ENCODE measurements around the gene AURKB. TPM values are rescaled to one million over a fixed set of nuclear protein-coding genes. Genes with fewer than 3 reads are reported as not detected.

AURKB gene
- polyA plus RNA-seq, 1 donor (not counting 4 experiments of a cell fraction or from before 2014, with no cell fraction given) = 12.6 TPM

- Histone ChIP-seq H3K4me2 (ENCODE audit: control insufficient read depth, extremely low read depth, insufficient read depth, low read depth, low read length) (no peak overlapping the region), H3K4me3 (ENCODE audit: control insufficient read depth in 2 of 3, extremely low read depth in 1 of 3, insufficient read depth in 2 of 3, low read depth in 1 of 3, low read length in 3 of 3) (no peak overlapping the region), H3K9ac (ENCODE audit: control insufficient read depth, extremely low read depth, insufficient read depth, low read length) (peak overlapping the region; percentile 68), H3K9me1 (ENCODE audit: control insufficient read depth, extremely low read depth, insufficient read depth, low read length) (no peaks in the 10 kb centered on the region), H3K4me1 (ENCODE audit: control insufficient read depth, extremely low read depth, insufficient read depth, low read length) (peaks cover 28% of the 10 kb centered on the region), H3K27ac (ENCODE audit: control insufficient read depth, insufficient read depth, low read length) (no peak overlapping the region), H3K9me3 (ENCODE audit: control insufficient read depth, low read depth, low read length) (no peaks in the 10 kb centered on the region), H3K27me3 (ENCODE audit: control insufficient read depth, extremely low read depth, insufficient read depth, low read length) (no peaks in the 10 kb centered on the region), H3K79me2 (ENCODE audit: control insufficient read depth, insufficient read depth, low read length) (peaks cover 36% of the 10 kb centered on the region), H2AFZ (ENCODE audit: control insufficient read depth, low read length) (no peak overlapping the region), H3K36me3 (ENCODE audit: control insufficient read depth in 2 of 2, extremely low read depth in 1 of 2, insufficient read depth in 2 of 2, low read length in 2 of 2) (peaks cover 12 to 26% of the 10 kb centered on the region in 2 experiments), H4K20me1 (ENCODE audit: control insufficient read depth, extremely low read depth, insufficient read depth, low read length) (no peaks in the 10 kb centered on the region)
- DNase-seq (ENCODE audit: low read depth, low spot score) (no peak), FAIRE-seq (no peak)
- dilution Hi-C loops (cut with MboI; ENCODE audit: extremely low pct_ligation_motif_present, low sequenced_read_pairs) = no loop called here
- no peak for TF ChIP-seq CTCF (optimal IDR thresholded peaks at IDR 0.05 in 1 of 3, IDR thresholded peaks at IDR 0.05 in 1 of 3, conservative IDR thresholded peaks at IDR 0.05 in 1 of 3; ENCODE audit: extremely low read depth in 1 of 3, insufficient read depth in 2 of 3, low read length in 3 of 3)
- no peak for TF ChIP-seq EZH2 (IDR thresholded peaks at IDR 0.05; ENCODE audit: low read length)
Observed at GRCh38 chr17:8159032-8159400, 51.4 kb downstream of the AURKB start.

- Histone ChIP-seq H3K27me3 (ENCODE audit: control insufficient read depth, extremely low read depth, insufficient read depth, low read length) (no peaks in the 10 kb centered on the region), H3K9ac (ENCODE audit: control insufficient read depth, extremely low read depth, insufficient read depth, low read length) (peak overlapping the region; percentile 68), H3K4me3 (ENCODE audit: control insufficient read depth in 2 of 3, extremely low read depth in 1 of 3, insufficient read depth in 2 of 3, low read depth in 1 of 3, low read length in 3 of 3) (no peak overlapping the region), H3K4me2 (ENCODE audit: control insufficient read depth, extremely low read depth, insufficient read depth, low read depth, low read length) (peak overlapping the region; percentile 62), H3K79me2 (ENCODE audit: control insufficient read depth, insufficient read depth, low read length) (peaks cover 36% of the 10 kb centered on the region), H3K36me3 (ENCODE audit: control insufficient read depth in 2 of 2, extremely low read depth in 1 of 2, insufficient read depth in 2 of 2, low read length in 2 of 2) (peaks cover 12 to 26% of the 10 kb centered on the region in 2 experiments), H3K27ac (ENCODE audit: control insufficient read depth, insufficient read depth, low read length) (peak overlapping the region; percentile 69), H3K4me1 (ENCODE audit: control insufficient read depth, extremely low read depth, insufficient read depth, low read length) (peaks cover 28% of the 10 kb centered on the region), H2AFZ (ENCODE audit: control insufficient read depth, low read length) (no peak overlapping the region), H4K20me1 (ENCODE audit: control insufficient read depth, extremely low read depth, insufficient read depth, low read length) (no peaks in the 10 kb centered on the region), H3K9me3 (ENCODE audit: control insufficient read depth, low read depth, low read length) (no peaks in the 10 kb centered on the region), H3K9me1 (ENCODE audit: control insufficient read depth, extremely low read depth, insufficient read depth, low read length) (peaks cover under 1% of the 10 kb centered on the region)
- peak; percentile 81 for FAIRE-seq
- dilution Hi-C loops (cut with MboI; ENCODE audit: extremely low pct_ligation_motif_present, low sequenced_read_pairs) = no loop called here
- TF ChIP-seq EZH2 (IDR thresholded peaks at IDR 0.05; ENCODE audit: low read length) (no peak), CTCF (optimal IDR thresholded peaks at IDR 0.05 in 1 of 3, IDR thresholded peaks at IDR 0.05 in 1 of 3, conservative IDR thresholded peaks at IDR 0.05 in 1 of 3; ENCODE audit: extremely low read depth in 1 of 3, insufficient read depth in 2 of 3, low read length in 3 of 3) (peak; percentile 83 to 93 (median 92))
- DNase-seq (ENCODE audit: low read depth, low spot score) = no peak
Observed at GRCh38 chr17:8158267-8159031, 51.9 kb downstream of the AURKB start.

All from keratinocyte (primary cell).